OCI-LY7 (cell line): ENCODE measurements around the gene FCHSD2. TPM values are rescaled to one million over a fixed set of nuclear protein-coding genes. Genes with fewer than 3 reads are reported as not detected.
A peak's percentile ranks its signal among the peaks of the same experiment; 100 is the strongest.

ENCODE experiments used
- BruUV-seq: library from RNA; stranded (reverse); fragments of 400-500 nt; replicated peaks from 2 replicates; lab custom pipeline; 2021; lab: Mats Ljungman, UMichigan
- CTCF ChIA-PET: fragments of 300-600 bp; sonication (Branson Sonifier 250); formaldehyde crosslinking; loops from one replicate; lab custom pipeline; 2022; ENCODE audit warnings: antibody characterized with exemption; ENCODE audit not compliant: unreplicated experiment; lab: Charles Lee
- POLR2A ChIA-PET: fragments of 300-600 bp; sonication (Branson Sonifier 250); formaldehyde crosslinking; loops from one replicate; lab custom pipeline; 2022; ENCODE audit warnings: antibody characterized with exemption; lab: Charles Lee
- DNase-seq: peaks from one replicate; pipeline ENCODE4 v3.0.0-alpha.2; 2015; ENCODE audit warnings: low spot score
- H2AFZ ChIP-seq: fragments of 200-600 bp; sonication (generic), shearing (Covaris generic); 2 replicates; pipeline ENCODE4 v1.6.1; 2014; ENCODE audit warnings: mild to moderate bottlenecking, antibody characterized with exemption, low read length, moderate library complexity
- H3K27ac ChIP-seq: fragments of 200-600 bp; sonication (generic); 2 replicates; pipeline ENCODE4 v1.5.1; 2014; ENCODE audit warnings: mixed run types, low read depth, mild to moderate bottlenecking, moderate library complexity, low read length, inconsistent platforms; ENCODE audit not compliant: poor library complexity, severe bottlenecking
- H3K36me3 ChIP-seq: fragments of 200-600 bp; sonication (generic); 2 replicates; pipeline ENCODE4 v1.6.1; 2014; ENCODE audit warnings: mild to moderate bottlenecking, antibody characterized with exemption, low read length, moderate library complexity, mixed read lengths; ENCODE audit not compliant: insufficient read depth
- H3K4me1 ChIP-seq: fragments of 200-600 bp; sonication (generic); 2 replicates; pipeline ENCODE4 v1.5.1; 2014; ENCODE audit warnings: mild to moderate bottlenecking, low read length; ENCODE audit not compliant: insufficient read depth, poor library complexity, severe bottlenecking
- H3K4me2 ChIP-seq: fragments of 200-600 bp; sonication (generic); 2 replicates; pipeline ENCODE4 v1.6.1; 2014; ENCODE audit warnings: mild to moderate bottlenecking, low read length
- H3K4me3 ChIP-seq: fragments of 200-600 bp; sonication (generic); 2 replicates; pipeline ENCODE4 v1.5.1; 2014; ENCODE audit warnings: mild to moderate bottlenecking, low read depth, low read length; ENCODE audit not compliant: poor library complexity, severe bottlenecking
- H3K79me2 ChIP-seq: fragments of 200-600 bp; sonication (generic); 2 replicates; pipeline ENCODE4 v1.6.1; 2016; ENCODE audit warnings: low read depth, mild to moderate bottlenecking, low read length, moderate library complexity, mixed read lengths; ENCODE audit not compliant: insufficient read depth
- H3K9me2 ChIP-seq: fragments of 200-600 bp; sonication (generic); 2 replicates; pipeline ENCODE4 v1.6.1; 2016; ENCODE audit warnings: mild to moderate bottlenecking, low read length, mixed read lengths; ENCODE audit not compliant: insufficient read depth
- H3K9me3 ChIP-seq: fragments of 200-600 bp; sonication (generic); 2 replicates; pipeline ENCODE4 v1.6.1; 2014; ENCODE audit warnings: mild to moderate bottlenecking, mixed run types, low read length, mixed read lengths
- H4K20me1 ChIP-seq: fragments of 200-600 bp; sonication (generic); 2 replicates; pipeline ENCODE4 v1.6.1; 2014; ENCODE audit warnings: mild to moderate bottlenecking, antibody characterized with exemption, low read length, moderate library complexity, mixed read lengths; ENCODE audit not compliant: insufficient read depth
- CTCF ChIP-seq: fragments of 200-600 bp; sonication (generic); conservative IDR thresholded peaks from 2 replicates; pipeline ENCODE4 v1.5.1; 2014; ENCODE audit warnings: mild to moderate bottlenecking, antibody characterized with exemption, low read length, moderate library complexity, mixed read lengths
- EZH2phosphoT487 ChIP-seq: fragments of 200-600 bp; sonication (generic); IDR thresholded peaks from 2 replicates; pipeline ENCODE4 v1.6.1; 2018; ENCODE audit warnings: low read depth, borderline replicate concordance, mild to moderate bottlenecking, mixed run types, antibody characterized with exemption, low read length, moderate library complexity, mixed read lengths
- intact Hi-C: fragments of 100-400 bp; cut with micrococcal nuclease; formaldehyde crosslinking; loops from one replicate; pipeline ENCODE4 v1.10.0; 2022; ENCODE audit not compliant: unreplicated experiment
- total RNA-seq, 2 experiments: library from RNA; depleted of rRNA in 1 of 2; stranded (reverse); fragments of >200 nt in 1 of 2; shearing (Covaris generic) in 1 of 2; gene quantifications; 2 replicates each; pipeline ENCODE4 v1.2.3, GENCODE V29; 2014 to 2022

The FCHSD2 gene
- total RNA-seq, 2 experiments from 2014 or later = 39.0 to 147 TPM

GRCh38 chr11:73151416-73151815 is 9.3 kb upstream of the FCHSD2 start:
- peak; percentile 38 for DNase-seq
- Histone ChIP-seq H4K20me1 (no peaks in the 10 kb centered on the region), H3K79me2 (no peaks in the 10 kb centered on the region), H3K27ac (peak overlapping the region; percentile 98), H2AFZ (no peak overlapping the region), H3K4me3 (peak overlapping the region; percentile 22), H3K4me2 (peak overlapping the region; percentile 67), H3K4me1 (peaks cover 98% of the 10 kb centered on the region), H3K9me3 (no peaks in the 10 kb centered on the region), H3K36me3 (0 out of 2 replicates have a peak, but pooled peaks cover 4% of the 10 kb centered on the region), H3K9me2 (no peaks in the 10 kb centered on the region)
- TF ChIP-seq EZH2phosphoT487 = no peak
- TF ChIP-seq CTCF = no peak
- TSS peak; percentile 81 for BruUV-seq
- intact Hi-C loops = loop anchor here (5.0 to 10.0 kb wide), 3 partner anchors 414 to 929 kb away; partner anchors contain the start of genes INPPL1 and UCP2
- ChIA-PET POLR2A (interaction anchor here (0.9 to 15.8 kb wide), 7 partner anchors 7 to 291 kb away, joined by 3 to 136 read pairs (median 8); partner anchors contain the start of gene FCHSD2), CTCF (interaction anchor here (0.9 to 3.0 kb wide), 6 partner anchors 8 to 26 kb away, joined by 3 to 17 read pairs (median 4); no protein-coding TSS in a partner anchor)

DNA sequence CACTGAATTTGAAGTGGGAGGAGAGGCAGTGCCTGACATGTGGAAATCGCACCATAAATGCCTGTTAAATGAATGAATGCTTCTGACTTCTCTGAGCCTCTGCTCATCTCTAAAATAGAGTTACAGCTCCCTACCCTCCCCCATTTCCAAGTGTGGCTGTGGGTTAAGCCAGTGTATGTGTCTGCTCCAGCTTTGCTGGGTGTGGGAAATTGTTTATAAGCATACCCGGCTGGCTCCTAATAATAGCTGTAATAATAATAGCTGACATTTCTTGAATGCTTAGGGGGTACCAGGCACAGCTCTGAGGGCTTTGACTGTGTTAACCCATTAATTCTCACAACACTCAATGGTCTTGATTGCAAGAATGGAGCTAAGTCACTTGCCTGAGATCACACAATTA is 7.0 kb upstream of the FCHSD2 start:
- Histone ChIP-seq H3K36me3 (0 out of 2 replicates have a peak, but pooled peaks cover 4% of the 10 kb centered on the region), H4K20me1 (no peaks in the 10 kb centered on the region), H3K79me2 (peaks cover 5% of the 10 kb centered on the region; the same call in 1 of the 2 replicates), H3K4me2 (peak overlapping the region; percentile 40), H3K9me3 (no peaks in the 10 kb centered on the region), H3K4me3 (no peak overlapping the region), H2AFZ (peak overlapping the region; percentile 18; the same call in 1 of the 2 replicates), H3K27ac (peak overlapping the region; percentile 44), H3K4me1 (peaks cover 98% of the 10 kb centered on the region), H3K9me2 (no peaks in the 10 kb centered on the region)
- ChIA-PET CTCF (interaction anchor here (1.2 kb wide), 1 partner anchor 29 kb away, joined by 4 read pairs; no protein-coding TSS in a partner anchor), POLR2A (interaction anchor here (0.7 to 15.8 kb wide), 4 partner anchors 9 to 29 kb away, joined by 4 to 136 read pairs (median 44); no protein-coding TSS in a partner anchor)
- DNase-seq = no peak
- intact Hi-C loops = no loop called here
- BruUV-seq = no TSS peak
- TF ChIP-seq EZH2phosphoT487 (no peak), CTCF (no peak)
